PC-3 (cell line): ENCODE results near the gene EIF2A.

ENCODE experiments used
- CTCF ChIP-seq: fragments of 300-600 bp; sonication (generic); conservative IDR thresholded peaks from 2 replicates; pipeline ENCODE4 v1.5.1; 2017; ENCODE audit warnings: antibody characterized with exemption, low read depth, mild to moderate bottlenecking, low read length
- EZH2 ChIP-seq: fragments of 300-600 bp; sonication (generic); IDR thresholded peaks from one replicate; pipeline ENCODE4 v1.6.1; 2017; ENCODE audit warnings: antibody characterized with exemption, mild to moderate bottlenecking, low read length; ENCODE audit not compliant: unreplicated experiment
- EZH2phosphoT487 ChIP-seq: fragments of 300-600 bp; sonication (generic); IDR thresholded peaks from 2 replicates; pipeline ENCODE4 v1.6.1; 2018; ENCODE audit warnings: mild to moderate bottlenecking, antibody characterized with exemption, low read length, borderline replicate concordance

- TF ChIP-seq CTCF (no peak), EZH2phosphoT487 (no peak), EZH2 (no peak)
Measured at GRCh38 chr3:150540991-150541390, 5.6 kb upstream of the EIF2A start.
